K562 (cell line): ENCODE results near the gene GRIN1.

ENCODE experiments used
- TCF7L2 ChIP-seq: fragments of 150-350 bp; IDR thresholded peaks from 2 replicates; pipeline ENCODE4 v1.6.1; 2016; ENCODE audit warnings: low read depth, mild to moderate bottlenecking, low read length, moderate library complexity
- ZBTB49 ChIP-seq: sonication (generic); formaldehyde crosslinking; IDR thresholded peaks from 2 replicates; pipeline ENCODE4 v1.8.0; 2022; ENCODE audit warnings: missing genetic modification reagents, mild to moderate bottlenecking, borderline replicate concordance

- TF ChIP-seq ZBTB49 (no peak), TCF7L2 (no peak)
These were observed 50.6 kb downstream of the GRIN1 start for GRCh38 chr9:137189297-137190295.
